T-helper 2 cell treated with Interferon-gamma antibody and Interleukin-4, amounts not matched to agents 5 μg/mL and 100 μg/mL, for 36 hours (primary cell): ENCODE measurements around the gene ACTR3C.
"Not testable (repeated sequence)": the region's sequence is repeated elsewhere in the genome, so short reads cannot be mapped to it uniquely, and the experiment has no call there.

Source experiments
- DNase-seq: peaks from one replicate; pipeline ENCODE4 v3.0.0; 2021; ENCODE audit warnings: low spot score
- H3K27ac Mint-ChIP-seq: one replicate; pipeline ENCODE4 v1.8.0; 2021; ENCODE audit warnings: mild to moderate bottlenecking, mixed read lengths
- H3K27me3 Mint-ChIP-seq: one replicate; pipeline ENCODE4 v1.8.0; 2021; ENCODE audit warnings: low read depth, mixed read lengths
- H3K36me3 Mint-ChIP-seq: one replicate; pipeline ENCODE4 v1.8.0; 2021; ENCODE audit warnings: low read depth, mixed read lengths
- H3K4me1 Mint-ChIP-seq: one replicate; pipeline ENCODE4 v1.8.0; 2021; ENCODE audit warnings: low read depth, mixed read lengths
- H3K4me3 Mint-ChIP-seq: one replicate; pipeline ENCODE4 v1.8.0; 2022; ENCODE audit warnings: mild to moderate bottlenecking, moderate library complexity, mixed read lengths
- H3K9me3 Mint-ChIP-seq: one replicate; pipeline ENCODE4 v1.8.0; 2021; ENCODE audit warnings: mixed read lengths

The ACTR3C gene

GRCh38 chr7:150222083-150222972 is 101.0 kb downstream of the ACTR3C start:
- H3K27ac Mint-ChIP-seq, H3K4me3 Mint-ChIP-seq, DNase-seq: not testable (repeated sequence)

DNA sequence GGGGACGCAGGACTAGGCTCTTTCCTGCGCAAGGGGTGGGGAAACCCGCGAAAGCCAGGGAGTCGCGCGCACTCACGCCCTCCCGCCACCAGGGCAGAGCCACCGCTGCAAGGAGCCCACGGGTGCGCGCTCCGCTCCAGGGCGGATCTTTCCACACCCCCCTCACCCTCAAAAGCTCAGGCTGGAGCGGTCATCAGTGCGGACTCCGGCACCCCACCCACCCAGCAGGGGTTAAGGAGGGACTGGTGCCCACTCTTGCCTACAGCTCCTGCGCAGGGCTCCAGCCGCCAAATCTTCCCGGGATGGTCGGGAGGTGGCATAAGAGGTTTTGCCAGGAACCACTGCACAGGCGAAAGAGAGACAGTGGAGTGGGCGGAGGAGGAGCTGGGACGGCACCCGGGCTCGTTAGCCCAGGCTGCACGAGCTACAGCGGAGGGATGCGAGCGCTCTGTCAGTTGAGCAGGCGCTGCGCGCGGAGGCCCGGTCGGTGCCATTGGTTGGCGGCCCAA is 102.6 kb downstream of the ACTR3C start:
- not testable (repeated sequence) for H3K4me3 Mint-ChIP-seq

More at GRCh38 chr7:150222083-150222972, 101.0 kb downstream of the ACTR3C start:
- H3K4me1 Mint-ChIP-seq, H3K9me3 Mint-ChIP-seq, H3K36me3 Mint-ChIP-seq: not testable (repeated sequence)
- H3K27me3 Mint-ChIP-seq = peaks cover 21% of the 10 kb centered on the region

GRCh38 chr7:150219941-150220658 is 103.2 kb downstream of the ACTR3C start:
- H3K27me3 Mint-ChIP-seq = peaks cover 19% of the 10 kb centered on the region
- not testable (repeated sequence) for H3K36me3 Mint-ChIP-seq, DNase-seq, H3K4me3 Mint-ChIP-seq, H3K9me3 Mint-ChIP-seq, H3K4me1 Mint-ChIP-seq, H3K27ac Mint-ChIP-seq

More for the DNA sequence above, 102.6 kb downstream of the ACTR3C start:
- H3K9me3 Mint-ChIP-seq, DNase-seq, H3K4me1 Mint-ChIP-seq, H3K27ac Mint-ChIP-seq, H3K36me3 Mint-ChIP-seq: not testable (repeated sequence)
- H3K27me3 Mint-ChIP-seq = peaks cover 19% of the 10 kb centered on the region

GRCh38 chr7:150206848-150207247 is 116.5 kb downstream of the ACTR3C start:
- H3K36me3 Mint-ChIP-seq, H3K27me3 Mint-ChIP-seq, H3K9me3 Mint-ChIP-seq, H3K4me1 Mint-ChIP-seq, DNase-seq, H3K4me3 Mint-ChIP-seq, H3K27ac Mint-ChIP-seq: not testable (repeated sequence)

DNA sequence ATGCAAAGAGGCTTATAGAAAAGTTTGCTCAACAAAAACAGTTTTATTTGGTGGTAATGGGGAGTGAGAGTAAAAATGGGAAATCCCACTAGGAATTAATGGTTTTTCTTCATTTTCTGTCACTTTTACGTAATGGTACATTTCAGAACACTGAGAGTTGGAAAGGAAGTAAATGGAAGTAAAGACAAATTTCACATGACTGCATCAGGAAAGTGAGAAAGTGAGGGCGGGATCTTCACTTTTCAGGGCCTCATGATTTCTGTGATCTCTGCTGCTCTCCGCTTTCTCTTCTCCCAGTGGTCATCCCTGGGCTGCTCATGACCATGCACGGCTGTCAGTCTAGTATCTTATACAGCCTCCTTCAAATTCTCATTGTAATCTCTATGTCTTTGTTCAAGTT is 117.5 kb downstream of the ACTR3C start:
- H3K4me3 Mint-ChIP-seq, H3K4me1 Mint-ChIP-seq, H3K27ac Mint-ChIP-seq, H3K9me3 Mint-ChIP-seq, DNase-seq, H3K36me3 Mint-ChIP-seq, H3K27me3 Mint-ChIP-seq: not testable (repeated sequence)

DNA sequence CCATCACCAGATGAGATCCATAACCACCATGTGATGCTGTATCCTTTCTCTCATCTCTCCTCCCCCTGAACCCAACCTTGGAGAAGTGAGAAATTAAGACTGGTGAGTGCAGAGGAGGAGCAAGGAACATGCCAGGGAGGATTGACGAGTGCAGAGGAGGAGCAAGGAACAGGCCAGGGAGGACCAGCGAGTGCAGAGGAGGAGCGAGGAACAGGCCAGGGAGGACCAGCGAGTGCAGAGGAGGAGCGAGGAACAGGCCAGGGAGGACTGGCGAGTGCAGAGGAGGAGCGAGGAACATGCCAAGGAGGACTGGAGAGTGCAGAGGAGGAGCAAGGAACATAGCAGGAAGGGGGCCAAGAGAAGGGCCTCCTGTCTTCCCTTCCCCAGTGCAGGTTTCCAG is 118.8 kb downstream of the ACTR3C start:
- not testable (repeated sequence) for H3K36me3 Mint-ChIP-seq, H3K27ac Mint-ChIP-seq, H3K9me3 Mint-ChIP-seq, H3K4me1 Mint-ChIP-seq, DNase-seq, H3K27me3 Mint-ChIP-seq, H3K4me3 Mint-ChIP-seq

DNA sequence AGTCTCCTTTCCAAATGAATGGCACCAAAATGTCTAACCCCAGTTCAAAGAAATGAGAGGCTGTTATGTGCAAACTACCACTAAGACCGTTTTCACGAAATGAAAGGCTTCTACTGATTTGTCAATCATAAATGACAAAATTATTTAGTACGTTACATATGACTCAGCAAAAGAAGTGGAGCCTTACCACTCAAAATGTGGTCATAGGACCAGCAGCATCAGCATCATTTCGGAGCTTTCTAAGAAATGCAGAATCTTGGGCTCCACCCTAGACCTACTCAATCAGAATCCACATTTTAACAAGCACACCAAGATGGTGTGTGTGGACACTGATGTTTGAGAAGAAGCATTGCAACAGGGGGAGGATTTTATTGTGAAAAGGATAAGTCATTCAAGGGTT is 120.5 kb downstream of the ACTR3C start:
- H3K4me1 Mint-ChIP-seq, DNase-seq, H3K27me3 Mint-ChIP-seq, H3K4me3 Mint-ChIP-seq, H3K9me3 Mint-ChIP-seq, H3K36me3 Mint-ChIP-seq, H3K27ac Mint-ChIP-seq: not testable (repeated sequence)
